Testis (tissue), 3 donors: ENCODE measurements around the gene C1orf56. TPM values are rescaled to one million over a fixed set of nuclear protein-coding genes. Genes with fewer than 3 reads are reported as not detected.

Source experiments
- DNase-seq: peaks from one replicate; pipeline ENCODE4 v3.0.0-alpha.2; 2019
- H3K27ac ChIP-seq, 2 donors: fragments of 200-600 bp; sonication (generic); one replicate each; pipeline ENCODE4 v1.5.1; 2019
- H3K27me3 ChIP-seq: fragments of 200-600 bp; sonication (generic); one replicate; pipeline ENCODE4 v1.5.1; 2019
- H3K36me3 ChIP-seq: fragments of 200-600 bp; sonication (generic); one replicate; pipeline ENCODE4 v1.5.1; 2017; ENCODE audit warnings: low read depth; ENCODE audit errors: missing control alignments
- H3K4me1 ChIP-seq: fragments of 200-600 bp; sonication (generic); one replicate; pipeline ENCODE4 v1.5.1; 2019
- H3K4me3 ChIP-seq, 2 donors: fragments of 200-600 bp; sonication (generic); one replicate each; pipeline ENCODE4 v1.5.1; 2017 to 2019
- H3K9me3 ChIP-seq: fragments of 200-600 bp; sonication (generic); one replicate; pipeline ENCODE4 v1.5.1; 2017
- POLR2A ChIP-seq: fragments of 450-650 bp; IDR thresholded peaks from one replicate; pipeline ENCODE4 v1.6.1; 2017; ENCODE audit warnings: antibody characterized with exemption, mild to moderate bottlenecking, moderate library complexity
- WGBS, 2 donors: methylation state at CpG; one replicate each; pipeline ENCODE4 v1.1.5; 2018; 5-methylcytosine and 5-hydroxymethylcytosine counted together
- intact Hi-C: fragments of 100-400 bp; cut with DNase I; formaldehyde crosslinking; loops from one replicate; pipeline ENCODE4 v1.15.1; 2023; ENCODE audit warnings: low total_unique reads
- polyA plus RNA-seq: library from polyadenylated mRNA; stranded (reverse); fragments of 350-450 nt; fragmentation: Illumina TruSeq; extraction: RNeasy Lipid Tissue Mini Kit (QIAGEN cat#74804); gene quantifications from one replicate; pipeline ENCODE4 v1.2.3, GENCODE V29; 2014; ENCODE audit warnings: low read depth, low replicate concordance; ENCODE audit not compliant: insufficient read depth
- total RNA-seq, 2 donors: library from RNA; depleted of rRNA; stranded (reverse); fragments of >200 nt; gene quantifications; one replicate each; pipeline ENCODE4 v1.2.3, GENCODE V29; 2016
- TF ChIP-seq, protein P1 (sequence below), 3 experiments: fragments of 450-650 bp in 2 of 3; fragments of 200-600 bp in 1 of 3; sonication (generic) in 1 of 3; IDR thresholded peaks; one replicate each; pipeline ENCODE4 v1.5.1; 2016 to 2019; ENCODE audit warnings: antibody characterized with exemption in 3 of 3, mild to moderate bottlenecking in 2 of 3, moderate library complexity in 1 of 3

Gene C1orf56
- total and polyA plus RNA-seq, 3 donors from 2014 or later = 57.3 to 145 (median 78.4) TPM

DNA sequence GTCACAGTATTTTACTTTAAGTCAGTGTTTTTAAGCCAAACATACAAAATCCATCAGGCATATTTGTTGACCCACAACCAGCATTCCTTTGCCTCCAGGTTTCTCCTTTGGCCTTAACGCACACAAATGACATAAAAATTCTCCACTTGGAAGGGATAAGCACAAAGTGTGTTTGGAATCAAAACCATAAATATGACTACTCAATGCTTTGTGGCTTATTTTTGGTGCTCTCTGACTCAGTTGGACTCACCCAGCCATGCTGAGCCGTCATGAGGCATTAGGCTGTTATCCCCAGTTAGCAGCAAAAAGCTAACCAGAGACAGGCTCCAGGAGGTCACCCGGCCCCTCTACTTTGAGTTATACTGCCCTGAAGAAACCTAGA lies 38.4 kb upstream of the C1orf56 start:
- 32 to 35% methylated on average over 3 of the region's 3 CpGs for WGBS, 2 donors
- Histone ChIP-seq H3K4me1 (peaks cover 35% of the 10 kb centered on the region), H3K36me3 (no peaks in the 10 kb centered on the region), H3K9me3 (no peaks in the 10 kb centered on the region), H3K27ac (peak overlapping the region; percentile 93 to 95), H3K27me3 (no peaks in the 10 kb centered on the region), H3K4me3 (peak overlapping the region; percentile 81 to 89)
- DNase-seq = no peak
- intact Hi-C loops = no loop called here
- TF ChIP-seq, protein P1, sequence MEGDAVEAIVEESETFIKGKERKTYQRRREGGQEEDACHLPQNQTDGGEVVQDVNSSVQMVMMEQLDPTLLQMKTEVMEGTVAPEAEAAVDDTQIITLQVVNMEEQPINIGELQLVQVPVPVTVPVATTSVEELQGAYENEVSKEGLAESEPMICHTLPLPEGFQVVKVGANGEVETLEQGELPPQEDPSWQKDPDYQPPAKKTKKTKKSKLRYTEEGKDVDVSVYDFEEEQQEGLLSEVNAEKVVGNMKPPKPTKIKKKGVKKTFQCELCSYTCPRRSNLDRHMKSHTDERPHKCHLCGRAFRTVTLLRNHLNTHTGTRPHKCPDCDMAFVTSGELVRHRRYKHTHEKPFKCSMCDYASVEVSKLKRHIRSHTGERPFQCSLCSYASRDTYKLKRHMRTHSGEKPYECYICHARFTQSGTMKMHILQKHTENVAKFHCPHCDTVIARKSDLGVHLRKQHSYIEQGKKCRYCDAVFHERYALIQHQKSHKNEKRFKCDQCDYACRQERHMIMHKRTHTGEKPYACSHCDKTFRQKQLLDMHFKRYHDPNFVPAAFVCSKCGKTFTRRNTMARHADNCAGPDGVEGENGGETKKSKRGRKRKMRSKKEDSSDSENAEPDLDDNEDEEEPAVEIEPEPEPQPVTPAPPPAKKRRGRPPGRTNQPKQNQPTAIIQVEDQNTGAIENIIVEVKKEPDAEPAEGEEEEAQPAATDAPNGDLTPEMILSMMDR (IDR thresholded peaks at IDR 0.05) = no peak

DNA sequence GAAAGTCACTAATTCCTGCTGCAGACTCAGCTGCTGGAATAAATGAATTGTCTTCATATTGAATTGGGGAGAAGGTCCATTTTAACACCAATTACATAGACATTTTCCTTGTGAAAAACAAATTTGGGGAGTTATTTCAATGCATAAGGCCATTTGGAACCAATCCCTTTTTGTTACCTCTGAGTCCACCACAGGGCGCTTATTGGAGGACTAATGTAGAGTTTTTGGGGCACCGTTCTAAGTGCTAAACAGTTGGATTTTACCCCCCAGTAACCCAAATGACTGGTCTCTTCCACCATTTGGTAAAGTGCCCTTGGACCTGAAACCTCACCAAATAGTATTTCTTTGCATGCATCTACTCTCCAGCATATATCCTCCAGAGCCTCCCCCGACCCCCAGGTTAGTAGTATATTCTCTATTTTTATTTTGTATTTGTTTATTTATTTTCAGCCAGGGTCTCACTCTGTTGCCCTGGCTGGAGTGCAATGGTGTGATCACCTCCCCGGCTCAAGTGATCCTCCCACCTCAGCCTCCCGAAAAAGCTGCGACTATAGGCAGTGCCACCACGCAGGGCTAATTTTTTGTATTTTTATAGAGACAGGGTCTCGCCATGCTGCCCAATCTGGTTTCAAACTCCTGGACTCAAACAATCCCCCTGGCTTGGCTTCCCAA lies 37.7 kb upstream of the C1orf56 start:
- no peaks in the 10 kb centered on the region for H3K27me3 ChIP-seq
- WGBS, 2 donors = 93 to 94% methylated on average over 8 of the region's 8 CpGs
- peak overlapping the region in 1 of 2 donors; percentile 89 for H3K4me3 ChIP-seq
- H3K27ac ChIP-seq = peak overlapping the region in 1 of 2 donors; percentile 93
- TF ChIP-seq, protein P1 (IDR thresholded peaks at IDR 0.05) = no peak
- TF ChIP-seq POLR2A = no peak
- DNase-seq = no peak
- H3K36me3 ChIP-seq = no peaks in the 10 kb centered on the region
- intact Hi-C loops = no loop called here
- H3K9me3 ChIP-seq = no peaks in the 10 kb centered on the region
- H3K4me1 ChIP-seq = peaks cover 33% of the 10 kb centered on the region

DNA sequence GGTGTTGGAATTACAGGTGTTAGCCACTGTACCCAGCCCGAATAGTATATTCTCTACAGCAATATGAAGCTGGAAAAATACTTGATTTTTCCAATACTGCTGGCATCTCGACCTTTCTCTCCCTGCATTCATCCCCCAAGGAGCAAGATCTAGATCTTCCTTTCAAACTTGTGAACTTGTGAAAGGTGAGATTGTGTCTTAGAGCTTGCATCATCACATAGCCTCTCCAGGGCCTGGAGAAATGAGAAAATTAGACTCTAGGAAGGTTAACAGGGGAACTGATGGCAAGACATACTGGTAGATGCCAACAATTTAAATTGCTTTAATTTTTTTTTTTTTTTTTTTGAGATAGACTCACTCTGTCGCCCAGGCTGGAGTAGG lies 37.2 kb upstream of the C1orf56 start:
- no peaks in the 10 kb centered on the region for H3K9me3 ChIP-seq
- H3K4me1 ChIP-seq = peaks cover 33% of the 10 kb centered on the region
- no peak for DNase-seq
- TF ChIP-seq POLR2A = no peak
- TF ChIP-seq, protein P1 (IDR thresholded peaks at IDR 0.05) = no peak
- no peak overlapping the region for H3K4me3 ChIP-seq
- no peaks in the 10 kb centered on the region for H3K27me3 ChIP-seq
- WGBS, 2 donors = 84 to 94% methylated on average over 3 of the region's 3 CpGs
- no peaks in the 10 kb centered on the region for H3K36me3 ChIP-seq
- H3K27ac ChIP-seq = no peak overlapping the region
- intact Hi-C loops = no loop called here

DNA sequence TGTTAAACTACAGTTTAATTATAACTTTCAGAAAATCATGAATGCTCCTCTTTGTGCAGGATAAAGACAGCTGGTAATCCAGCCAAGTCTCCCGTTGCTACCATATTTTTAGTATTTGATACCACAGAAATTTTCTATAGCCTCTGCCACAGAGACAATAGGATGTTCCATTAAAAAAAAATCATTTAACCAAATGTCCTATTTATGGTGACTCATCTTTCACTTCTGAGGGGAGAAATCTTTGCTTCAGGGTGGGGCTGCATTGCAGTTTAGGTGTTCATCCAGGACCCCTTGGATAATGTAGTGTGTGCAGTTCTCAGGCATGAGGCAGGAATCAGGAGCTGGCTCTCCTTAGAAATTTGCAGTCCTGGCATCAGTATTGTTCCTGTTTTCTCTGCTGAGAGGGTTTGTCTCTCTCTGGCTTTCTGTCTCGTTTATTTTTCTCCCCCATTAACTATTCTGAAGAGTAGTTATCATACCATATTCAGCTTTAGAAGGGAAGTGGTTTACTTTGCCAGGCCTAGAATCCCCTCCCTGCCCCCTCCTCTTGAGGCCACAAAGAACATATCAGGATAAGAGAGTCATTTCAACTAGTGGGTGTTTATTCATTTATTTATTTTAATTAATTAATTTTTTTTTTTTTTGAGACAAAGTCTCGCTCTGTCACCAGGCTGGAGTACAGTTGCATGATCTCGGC lies 36.2 kb upstream of the C1orf56 start:
- no peak for DNase-seq
- intact Hi-C loops = no loop called here
- H3K36me3 ChIP-seq = no peaks in the 10 kb centered on the region
- WGBS, 2 donors = 62 to 66% methylated on average over 4 of the region's 4 CpGs
- H3K27me3 ChIP-seq = no peaks in the 10 kb centered on the region
- peak overlapping the region in 1 of 2 donors; percentile 64 for H3K27ac ChIP-seq
- H3K9me3 ChIP-seq = no peaks in the 10 kb centered on the region
- H3K4me1 ChIP-seq = peaks cover 33% of the 10 kb centered on the region
- TF ChIP-seq POLR2A = no peak
- TF ChIP-seq, protein P1 (IDR thresholded peaks at IDR 0.05) = no peak
- H3K4me3 ChIP-seq = no peak overlapping the region
